ENCODE measurements around the gene PLEKHH3. TPM values are rescaled to one million over a fixed set of nuclear protein-coding genes. Genes with fewer than 3 reads are reported as not detected.

PLEKHH3 gene
- total RNA-seq, 1 experiment from 2014 or later: 21.4 TPM

DNA sequence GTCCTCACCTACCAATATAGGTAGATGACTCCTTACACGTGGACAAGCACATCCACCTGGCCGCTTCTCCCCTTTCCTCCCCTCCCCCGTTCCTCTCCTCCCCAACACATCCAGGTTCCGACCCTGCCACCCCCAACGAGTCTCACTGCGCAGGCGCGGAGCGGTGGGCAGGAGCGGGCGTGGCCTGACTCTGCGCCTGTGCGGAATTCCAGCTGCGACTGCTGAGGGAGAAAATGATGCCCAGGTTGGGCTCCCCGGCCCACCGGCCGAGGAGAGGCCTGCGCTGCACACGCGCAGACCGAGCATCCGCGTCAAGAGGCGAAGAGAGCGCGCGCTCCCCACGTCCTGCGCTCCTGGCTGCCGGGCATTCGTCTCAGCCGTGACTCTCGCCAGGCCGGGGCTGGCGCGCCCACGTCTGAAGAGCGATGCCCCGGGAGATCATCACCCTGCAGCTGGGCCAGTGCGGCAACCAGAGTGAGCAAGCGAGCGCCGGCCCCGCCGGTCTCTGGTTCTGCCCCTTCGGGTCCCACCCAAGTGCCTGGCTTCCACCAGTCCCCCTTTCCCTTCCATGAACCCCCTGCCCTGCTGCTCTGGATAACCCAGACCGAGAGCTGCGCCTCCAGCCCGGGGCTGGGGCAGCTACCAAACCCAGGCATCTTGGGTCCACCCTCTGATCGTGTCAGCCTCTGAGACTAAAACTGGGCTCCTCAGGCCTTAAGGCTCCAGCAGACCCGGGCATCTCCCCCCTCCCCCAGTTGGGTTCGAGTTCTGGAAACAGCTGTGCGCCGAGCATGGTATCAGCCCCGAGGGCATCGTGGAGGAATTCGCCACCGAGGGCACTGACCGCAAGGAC, 17.5 kb downstream of the PLEKHH3 start, which contains the start of gene TUBG2:
Gene TUBG2 (plus strand): TSS at position 206 of the 853 bp plus-strand sequence. CDS start 220 bp downstream, at position 426.
- no peaks in the 10 kb centered on the region for H3K9me3 ChIP-seq (ENCODE audit: control insufficient read depth, low read depth, low read length)
- H3K27ac ChIP-seq (ENCODE audit: insufficient read length, low read depth, low read length): no peak within 1 kb of the TSS
- peak within 1 kb of the TSS; percentile 11; the same call in 1 of the 2 replicates for H3K14ac ChIP-seq (ENCODE audit: insufficient read depth, low read length)
- Mint-ChIP-seq H3K4me1 (peaks cover 7 to 20% of the 10 kb centered on the region in 2 experiments), H3K4me3 (peak within 1 kb of the TSS; percentile 87 to 91), H3K27ac (peak within 1 kb of the TSS; percentile 85 to 97 (median 90); a peak in 5 of 7 replicates), H3K36me3 (ENCODE audit: insufficient read depth in 1 of 3, low read depth in 3 of 3) (peaks cover 2 to 27% (median 21%) of the 10 kb centered on the region in 3 experiments; a peak in 6 of 7 replicates), H3K27me3 (ENCODE audit: low read depth) (peaks cover 4% of the 10 kb centered on the region), H3K9me3 (peaks cover 0 to 6% of the 10 kb centered on the region in 2 experiments; a peak in 2 of 5 replicates)
- H3T11ph ChIP-seq (ENCODE audit: low read length): no peak within 1 kb of the TSS
- no peak within 1 kb of the TSS for H3K56ac ChIP-seq (ENCODE audit: insufficient read length, low read depth, low read length)
- no peak within 1 kb of the TSS for H2BK120ac ChIP-seq (ENCODE audit: low read depth, low read length, poor library complexity, severe bottlenecking)
- no peak within 1 kb of the TSS for H3K23ac ChIP-seq (ENCODE audit: insufficient read length, low read depth, low read length)
- DNase-seq: peak; percentile 99
- no peaks in the 10 kb centered on the region for H3K79me1 ChIP-seq (ENCODE audit: insufficient read depth, low read depth, low read length, poor library complexity, severe bottlenecking)
- H2BK12ac ChIP-seq (ENCODE audit: insufficient read length, low read depth, low read length): no peak within 1 kb of the TSS
- H3K79me2 ChIP-seq (ENCODE audit: insufficient read depth, low read length): no peaks in the 10 kb centered on the region
- no CpG with 5 or more reads among the region's 59 CpGs for WGBS (ENCODE audit: extremely low coverage, insufficient read length, low lambda C conversion rate)
- H3K9ac ChIP-seq (ENCODE audit: extremely low read depth, insufficient read length, low read length): peak within 1 kb of the TSS; percentile 51
- no peaks in the 10 kb centered on the region for H4K20me1 ChIP-seq (ENCODE audit: control insufficient read depth, insufficient read depth, insufficient read length)
- TF ChIP-seq, protein P1, sequence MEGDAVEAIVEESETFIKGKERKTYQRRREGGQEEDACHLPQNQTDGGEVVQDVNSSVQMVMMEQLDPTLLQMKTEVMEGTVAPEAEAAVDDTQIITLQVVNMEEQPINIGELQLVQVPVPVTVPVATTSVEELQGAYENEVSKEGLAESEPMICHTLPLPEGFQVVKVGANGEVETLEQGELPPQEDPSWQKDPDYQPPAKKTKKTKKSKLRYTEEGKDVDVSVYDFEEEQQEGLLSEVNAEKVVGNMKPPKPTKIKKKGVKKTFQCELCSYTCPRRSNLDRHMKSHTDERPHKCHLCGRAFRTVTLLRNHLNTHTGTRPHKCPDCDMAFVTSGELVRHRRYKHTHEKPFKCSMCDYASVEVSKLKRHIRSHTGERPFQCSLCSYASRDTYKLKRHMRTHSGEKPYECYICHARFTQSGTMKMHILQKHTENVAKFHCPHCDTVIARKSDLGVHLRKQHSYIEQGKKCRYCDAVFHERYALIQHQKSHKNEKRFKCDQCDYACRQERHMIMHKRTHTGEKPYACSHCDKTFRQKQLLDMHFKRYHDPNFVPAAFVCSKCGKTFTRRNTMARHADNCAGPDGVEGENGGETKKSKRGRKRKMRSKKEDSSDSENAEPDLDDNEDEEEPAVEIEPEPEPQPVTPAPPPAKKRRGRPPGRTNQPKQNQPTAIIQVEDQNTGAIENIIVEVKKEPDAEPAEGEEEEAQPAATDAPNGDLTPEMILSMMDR (conservative IDR thresholded peaks at IDR 0.05): no peak
- H3K4me2 ChIP-seq (ENCODE audit: insufficient read depth, insufficient read length, low read length): peak within 1 kb of the TSS; percentile 66
- H2AK5ac ChIP-seq (ENCODE audit: insufficient read length, low read length): no peak within 1 kb of the TSS
- no peak within 1 kb of the TSS for H2BK15ac ChIP-seq (ENCODE audit: low read depth, low read length)
- H2BK5ac ChIP-seq (ENCODE audit: insufficient read length, low read length): no peak within 1 kb of the TSS
- H3K27me3 ChIP-seq (ENCODE audit: insufficient read depth, low read length): no peaks in the 10 kb centered on the region
- no peak within 1 kb of the TSS for H4K91ac ChIP-seq (ENCODE audit: insufficient read length, low read depth, low read length)
- no peaks in the 10 kb centered on the region; the same call in 1 of the 2 replicates for H3K4me1 ChIP-seq (ENCODE audit: insufficient read depth, low read length)
- H3K4ac ChIP-seq (ENCODE audit: low read depth, low read length): no peak within 1 kb of the TSS
- no peak within 1 kb of the TSS for H4K8ac ChIP-seq (replicated peaks; ENCODE audit: insufficient read length, low read depth, low read length)
- no peak within 1 kb of the TSS for H4K5ac ChIP-seq (ENCODE audit: insufficient read length, low read depth, low read length)
- H2BK20ac ChIP-seq (ENCODE audit: low read depth, low read length, poor library complexity, severe bottlenecking): no peak within 1 kb of the TSS
- no peak within 1 kb of the TSS for H3K18ac ChIP-seq (ENCODE audit: insufficient read length, low read depth, low read length)
- no peaks in the 10 kb centered on the region for H3K23me2 ChIP-seq (ENCODE audit: insufficient read length, low read depth, low read length, poor library complexity, severe bottlenecking)
- H2AFZ ChIP-seq (ENCODE audit: low read length): no peak within 1 kb of the TSS
